T1000 (cell line): ENCODE results near the gene HOXD9.
A peak's percentile ranks its signal among the peaks of the same experiment; 100 is the strongest.

Source experiments
- DNase-seq: peaks from one replicate; lab custom pipeline; 2025; ENCODE audit warnings: mixed read lengths; lab: John Stamatoyannopoulos, UW

HOXD9 gene

GRCh38 chr2:176124110-176124946, 1.8 kb downstream of the HOXD9 start:
- no peak for DNase-seq

- no peak for DNase-seq
Measured at GRCh38 chr2:176124947-176125771, 2.6 kb downstream of the HOXD9 start.

- DNase-seq: no peak
Measured at GRCh38 chr2:176125772-176126054, 3.2 kb downstream of the HOXD9 start.

- DNase-seq: peak; percentile 26
Measured at GRCh38 chr2:176126929-176127773, 4.6 kb downstream of the HOXD9 start.

- no peak for DNase-seq
Measured at GRCh38 chr2:176127774-176128072, 5.2 kb downstream of the HOXD9 start.

- DNase-seq: no peak
Measured at GRCh38 chr2:176128172-176128981, 5.9 kb downstream of the HOXD9 start.

GRCh38 chr2:176128982-176129796, 6.7 kb downstream of the HOXD9 start, which contains the start of gene HOXD8:
HOXD8 (plus strand) TSS chr2:176129705; CDS start chr2:176130367, 662 bp downstream.
- peak; percentile 45 for DNase-seq

- peak; percentile 40 for DNase-seq
Measured at GRCh38 chr2:176129813-176130146, 7.3 kb downstream of the HOXD9 start.

GRCh38 chr2:176130147-176130956, 7.8 kb downstream of the HOXD9 start:
- no peak for DNase-seq

GRCh38 chr2:176130957-176131847, 8.7 kb downstream of the HOXD9 start:
- no peak for DNase-seq

GRCh38 chr2:176131848-176132158, 9.3 kb downstream of the HOXD9 start:
- DNase-seq: no peak

GRCh38 chr2:176132205-176133171, 10.0 kb downstream of the HOXD9 start:
- DNase-seq: no peak

GRCh38 chr2:176133389-176133788, 10.9 kb downstream of the HOXD9 start:
- DNase-seq: no peak

GRCh38 chr2:176134035-176134434, 11.5 kb downstream of the HOXD9 start:
- DNase-seq: no peak

- no peak for DNase-seq
Measured at GRCh38 chr2:176135035-176135440, 12.5 kb downstream of the HOXD9 start.

- DNase-seq: no peak
Measured at GRCh38 chr2:176136374-176137251, 14.1 kb downstream of the HOXD9 start.

- DNase-seq: no peak
Measured at GRCh38 chr2:176137252-176137580, 14.7 kb downstream of the HOXD9 start.
